ENCODE measurements around the gene STARD9. TPM values are rescaled to one million over a fixed set of nuclear protein-coding genes. Genes with fewer than 3 reads are reported as not detected.
A peak's percentile ranks its signal among the peaks of the same experiment; 100 is the strongest.

The STARD9 gene
- total RNA-seq, 1 donor from 2014 or later = 13.6 TPM

DNA sequence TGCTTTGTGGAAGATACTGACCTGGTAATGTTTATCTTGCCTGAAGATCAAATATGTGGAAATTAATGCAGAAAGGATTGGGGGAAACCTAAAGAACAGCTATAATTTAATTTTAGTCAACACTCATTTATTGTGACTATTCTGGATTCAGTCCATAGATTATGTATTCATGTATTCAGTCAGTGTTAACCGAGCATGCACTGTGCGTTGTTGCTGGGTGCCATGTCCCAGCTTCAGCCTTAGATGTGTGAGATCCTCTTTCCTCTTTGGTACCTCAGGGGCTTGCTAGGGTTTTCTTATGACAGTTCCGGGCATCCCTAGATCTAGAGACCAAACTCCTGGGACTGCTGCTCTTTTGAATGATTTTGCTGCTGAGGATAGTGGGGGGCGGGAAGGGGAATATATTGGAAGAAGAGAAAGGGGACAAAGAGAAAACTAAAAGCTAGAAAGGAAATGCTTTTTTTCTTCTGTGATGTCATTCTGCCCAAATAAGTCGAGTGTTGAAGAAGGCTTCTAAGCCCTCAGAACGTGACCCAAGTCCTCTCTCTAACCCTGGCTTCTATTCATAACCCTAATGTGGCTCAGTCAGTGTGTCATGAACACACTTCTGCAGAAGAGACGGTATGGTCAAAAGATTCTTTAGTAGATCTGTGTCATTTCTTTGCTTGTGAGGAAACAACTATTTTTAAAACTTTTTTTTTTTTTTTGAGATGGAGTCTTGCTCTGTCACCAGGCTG is 33.5 kb downstream of the STARD9 start:
- Mint-ChIP-seq H3K9me3 (ENCODE audit: low read depth) (no peaks in the 10 kb centered on the region), H3K27ac (ENCODE audit: unreplicated experiment) (no peak overlapping the region), H3K27me3 (ENCODE audit: low read depth) (no peaks in the 10 kb centered on the region), H3K36me3 (ENCODE audit: low read depth) (no peaks in the 10 kb centered on the region), H3K4me3 (ENCODE audit: unreplicated experiment) (no peak overlapping the region), H3K4me1 (ENCODE audit: low read depth) (peaks cover 38% of the 10 kb centered on the region)
- no peak for TF ChIP-seq CTCF (IDR thresholded peaks at IDR 0.05)
- DNase-seq (ENCODE audit: low spot score) = no peak

- Mint-ChIP-seq H3K27ac (ENCODE audit: unreplicated experiment) (no peak overlapping the region), H3K27me3 (ENCODE audit: low read depth) (no peaks in the 10 kb centered on the region), H3K9me3 (ENCODE audit: low read depth) (no peaks in the 10 kb centered on the region), H3K4me3 (ENCODE audit: unreplicated experiment) (no peak overlapping the region), H3K4me1 (ENCODE audit: low read depth) (peaks cover 29% of the 10 kb centered on the region), H3K36me3 (ENCODE audit: low read depth) (no peaks in the 10 kb centered on the region)
- TF ChIP-seq CTCF (IDR thresholded peaks at IDR 0.05) = no peak
- DNase-seq (ENCODE audit: low spot score) = no peak
These were observed 36.1 kb downstream of the STARD9 start for GRCh38 chr15:42611532-42611931.

DNA sequence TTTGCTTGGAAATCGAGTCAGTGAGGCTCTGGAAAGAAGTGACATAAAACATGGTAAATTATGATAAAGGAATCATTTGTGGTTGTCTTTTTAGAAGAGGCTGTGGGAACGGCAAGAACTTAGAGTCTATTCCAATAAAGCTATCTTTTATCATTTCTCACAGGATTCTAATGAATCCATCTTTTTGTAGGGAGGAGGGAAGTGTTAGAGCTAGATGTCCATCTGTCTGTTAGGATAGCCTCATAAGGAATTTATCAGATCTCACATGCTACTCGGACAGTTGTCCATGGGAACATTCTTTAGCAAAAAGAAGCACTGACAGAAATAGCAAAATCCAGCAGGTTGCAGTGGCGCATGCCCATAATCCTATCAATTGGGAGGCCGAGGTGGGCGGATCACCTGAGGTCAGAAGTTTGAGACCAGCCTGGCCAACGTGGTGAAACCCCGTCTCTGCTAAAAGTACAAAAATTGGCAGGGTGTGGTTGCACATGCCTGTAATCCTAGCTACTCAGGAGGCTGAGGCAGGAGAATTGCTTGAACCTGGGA is 37.0 kb downstream of the STARD9 start:
- TF ChIP-seq CTCF (IDR thresholded peaks at IDR 0.05) = no peak
- H3K4me3 Mint-ChIP-seq (ENCODE audit: unreplicated experiment) = no peak overlapping the region
- H3K4me1 Mint-ChIP-seq (ENCODE audit: low read depth) = peaks cover 29% of the 10 kb centered on the region
- no peak for DNase-seq (ENCODE audit: low spot score)
- no peak overlapping the region for H3K27ac Mint-ChIP-seq (ENCODE audit: unreplicated experiment)
- H3K27me3 Mint-ChIP-seq (ENCODE audit: low read depth) = no peaks in the 10 kb centered on the region
- no peaks in the 10 kb centered on the region for H3K36me3 Mint-ChIP-seq (ENCODE audit: low read depth)
- H3K9me3 Mint-ChIP-seq (ENCODE audit: low read depth) = no peaks in the 10 kb centered on the region

DNA sequence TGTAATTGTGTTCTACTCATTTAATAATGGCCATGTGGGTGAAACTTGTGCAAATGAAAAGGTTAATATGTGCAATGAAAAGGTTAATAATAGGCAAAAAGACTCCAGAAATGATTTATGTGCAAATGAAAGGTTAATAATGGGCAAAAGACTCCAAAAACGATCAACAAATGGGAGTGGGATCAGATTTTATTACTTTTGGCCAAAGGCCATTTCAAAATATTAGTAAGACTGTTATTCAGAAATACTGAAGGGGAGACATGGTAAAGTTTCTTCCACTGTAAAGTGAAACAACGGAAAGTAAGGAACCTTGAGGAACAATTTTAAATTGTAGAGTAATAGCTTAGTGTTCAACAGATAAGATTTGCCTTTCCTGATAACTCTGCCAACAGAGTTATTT is 40.7 kb downstream of the STARD9 start:
- peaks cover 2% of the 10 kb centered on the region for H3K36me3 Mint-ChIP-seq (ENCODE audit: low read depth)
- H3K4me1 Mint-ChIP-seq (ENCODE audit: low read depth) = peaks cover 14% of the 10 kb centered on the region
- no peak for DNase-seq (ENCODE audit: low spot score)
- H3K27me3 Mint-ChIP-seq (ENCODE audit: low read depth) = no peaks in the 10 kb centered on the region
- peak overlapping the region; percentile 6 for H3K27ac Mint-ChIP-seq (ENCODE audit: unreplicated experiment)
- no peak for TF ChIP-seq CTCF (IDR thresholded peaks at IDR 0.05)
- no peak overlapping the region for H3K4me3 Mint-ChIP-seq (ENCODE audit: unreplicated experiment)
- no peaks in the 10 kb centered on the region for H3K9me3 Mint-ChIP-seq (ENCODE audit: low read depth)

GRCh38 chr15:42619656-42620371 is 44.4 kb downstream of the STARD9 start:
- no peak overlapping the region for H3K27ac Mint-ChIP-seq (ENCODE audit: unreplicated experiment)
- peaks cover 3% of the 10 kb centered on the region for H3K36me3 Mint-ChIP-seq (ENCODE audit: low read depth)
- H3K27me3 Mint-ChIP-seq (ENCODE audit: low read depth) = no peaks in the 10 kb centered on the region
- no peak for TF ChIP-seq CTCF (IDR thresholded peaks at IDR 0.05)
- peaks cover 8% of the 10 kb centered on the region for H3K4me1 Mint-ChIP-seq (ENCODE audit: low read depth)
- no peak overlapping the region for H3K4me3 Mint-ChIP-seq (ENCODE audit: unreplicated experiment)
- no peak for DNase-seq (ENCODE audit: low spot score)
- H3K9me3 Mint-ChIP-seq (ENCODE audit: low read depth) = no peaks in the 10 kb centered on the region

Measured in chondrocyte (in vitro differentiated cells).